ENCODE data around the gene KDM5B.

The KDM5B gene

DNA sequence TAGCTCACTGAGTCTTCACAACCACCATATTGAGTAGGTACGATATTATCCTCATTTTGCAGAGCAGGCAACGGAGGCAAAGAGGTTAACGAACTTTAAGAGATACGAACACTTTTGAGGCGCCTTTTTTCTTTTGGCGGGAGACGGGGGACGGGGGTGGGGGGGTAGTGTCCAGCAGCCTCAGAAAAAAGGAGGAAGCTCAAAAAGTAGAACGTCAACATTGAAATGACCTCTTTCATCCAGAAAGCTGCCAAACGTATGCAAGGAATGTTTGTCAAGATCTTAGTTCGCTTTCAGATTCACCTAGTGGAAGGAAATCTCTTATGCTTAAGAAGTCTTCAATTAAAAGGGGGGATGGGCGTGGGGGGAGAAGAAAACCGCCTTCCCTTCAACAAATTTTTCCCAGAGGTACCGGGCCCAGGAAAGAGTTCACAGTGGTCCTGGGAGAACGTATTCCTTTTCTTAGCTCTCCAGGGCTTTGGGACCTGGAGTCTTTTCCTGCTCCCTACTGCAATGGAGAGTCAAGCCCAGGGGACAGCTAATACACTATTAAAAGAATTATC, 1.5 kb upstream of the KDM5B start:
- H3K27me3 ChIP-seq = no peaks in the 10 kb centered on the region
- H3K27ac ChIP-seq = peak overlapping the region in 2 of 11 experiments; percentile 69 to 87; a peak in 3 of 22 replicates
- H3K36me3 ChIP-seq = no peaks in the 10 kb centered on the region
- no peaks in the 10 kb centered on the region for H3K9me3 ChIP-seq (replicated peaks in 1 of 11)
- peak overlapping the region in 2 of 11 experiments; percentile 79 to 89; a peak in 1 of 22 replicates for H3K9ac ChIP-seq
- H3K4me3 ChIP-seq = peak overlapping the region in 9 of 10 experiments; percentile 60 to 85 (median 77); a peak in 16 of 20 replicates
- peaks cover 43 to 52% (median 50%) of the 10 kb centered on the region in 10 experiments for H3K4me1 ChIP-seq
- H4K20me1 ChIP-seq = peaks cover 0 to 24% (median 16%) of the 10 kb centered on the region in 11 experiments; a peak in 13 of 22 replicates
- no peak for TF ChIP-seq Cebpa-rat (IDR thresholded peaks at IDR 0.05)
- H3K4me2 ChIP-seq = peak overlapping the region; percentile 84 to 100 (median 97); a peak in 21 of 22 replicates

DNA sequence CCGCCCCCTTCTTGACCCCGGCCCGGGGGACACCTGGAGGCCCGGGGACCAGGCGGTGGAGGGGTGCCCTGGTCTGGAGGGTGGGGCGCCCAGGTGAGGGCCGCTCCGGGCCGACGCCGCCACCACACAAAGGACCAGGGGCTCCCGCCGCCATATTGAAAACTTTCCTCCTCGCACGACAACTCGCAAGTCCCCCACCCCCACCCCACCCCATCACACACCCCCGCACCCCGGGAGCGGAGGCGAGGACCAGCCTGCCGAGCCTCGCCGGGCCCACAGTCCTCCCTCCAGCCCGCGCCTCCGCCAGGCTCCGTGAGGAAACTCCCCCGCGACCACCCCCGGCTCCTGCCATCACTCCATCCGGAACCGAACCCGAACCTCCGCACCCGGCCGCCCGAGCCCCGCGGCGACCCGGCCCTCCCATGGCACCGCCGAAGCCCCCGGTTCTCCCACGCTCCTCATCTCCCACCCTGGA, 733 bp downstream of the KDM5B start:
- Histone ChIP-seq H3K4me1 (peaks cover 62 to 70% (median 67%) of the 10 kb centered on the region in 10 experiments), H3K27me3 (no peaks in the 10 kb centered on the region), H3K9ac (peak overlapping the region; percentile 86 to 98 (median 96)), H3K4me2 (peak overlapping the region; percentile 83 to 96 (median 88)), H3K27ac (peak overlapping the region; percentile 66 to 96 (median 94)), H4K20me1 (peaks cover 11 to 46% (median 34%) of the 10 kb centered on the region in 11 experiments; a peak in 19 of 22 replicates), H3K9me3 (replicated peaks in 1 of 11) (no peaks in the 10 kb centered on the region), H3K36me3 (peaks cover 0 to 9% (median 0%) of the 10 kb centered on the region in 11 experiments; a peak in 1 of 22 replicates), H3K4me3 (peak overlapping the region; percentile 87 to 98 (median 96))
- no peak for TF ChIP-seq Cebpa-rat (IDR thresholded peaks at IDR 0.05)

DNA sequence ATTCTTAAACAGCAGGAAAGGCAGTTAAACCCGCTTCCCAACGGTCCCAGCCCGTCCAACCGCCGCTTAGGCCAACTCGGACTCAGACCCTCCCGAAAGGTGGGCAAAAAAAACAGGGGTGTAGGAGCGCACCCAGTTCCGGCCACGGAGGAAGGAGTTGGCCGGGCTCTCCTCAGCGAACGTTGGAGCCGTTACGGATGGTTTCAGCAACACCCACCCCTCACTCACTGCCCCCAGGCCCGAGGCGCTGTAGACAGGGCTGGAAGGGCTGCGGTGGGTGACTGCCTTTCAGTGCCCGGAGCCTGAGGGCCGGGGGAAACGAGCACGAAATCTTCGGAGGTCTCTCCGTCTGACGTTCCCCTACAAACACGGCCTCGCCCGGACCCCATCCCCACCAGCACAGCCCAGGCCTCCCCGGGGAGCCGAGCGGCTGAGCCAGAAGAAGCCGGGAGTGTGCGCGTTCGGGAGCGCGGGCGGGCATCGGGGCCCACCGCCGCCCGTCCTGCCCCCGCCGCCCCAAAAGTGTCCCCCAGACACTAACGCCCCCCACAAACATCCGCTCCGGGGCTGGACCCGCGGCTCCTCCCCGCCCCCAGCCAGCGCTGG, 1.3 kb downstream of the KDM5B start:
- Histone ChIP-seq H3K4me1 (peaks cover 61 to 70% (median 64%) of the 10 kb centered on the region in 10 experiments), H3K36me3 (peaks cover 0 to 9% (median 0%) of the 10 kb centered on the region in 11 experiments; a peak in 1 of 22 replicates), H3K4me2 (peak overlapping the region; percentile 83 to 96 (median 87)), H3K9me3 (replicated peaks in 1 of 11) (no peaks in the 10 kb centered on the region), H3K9ac (peak overlapping the region; percentile 86 to 98 (median 96)), H3K27ac (peak overlapping the region; percentile 66 to 96 (median 94)), H3K4me3 (peak overlapping the region; percentile 87 to 98 (median 96)), H3K27me3 (no peaks in the 10 kb centered on the region), H4K20me1 (peaks cover 16 to 51% (median 39%) of the 10 kb centered on the region in 11 experiments; a peak in 21 of 22 replicates)
- no peak for TF ChIP-seq Cebpa-rat (IDR thresholded peaks at IDR 0.05)

DNA sequence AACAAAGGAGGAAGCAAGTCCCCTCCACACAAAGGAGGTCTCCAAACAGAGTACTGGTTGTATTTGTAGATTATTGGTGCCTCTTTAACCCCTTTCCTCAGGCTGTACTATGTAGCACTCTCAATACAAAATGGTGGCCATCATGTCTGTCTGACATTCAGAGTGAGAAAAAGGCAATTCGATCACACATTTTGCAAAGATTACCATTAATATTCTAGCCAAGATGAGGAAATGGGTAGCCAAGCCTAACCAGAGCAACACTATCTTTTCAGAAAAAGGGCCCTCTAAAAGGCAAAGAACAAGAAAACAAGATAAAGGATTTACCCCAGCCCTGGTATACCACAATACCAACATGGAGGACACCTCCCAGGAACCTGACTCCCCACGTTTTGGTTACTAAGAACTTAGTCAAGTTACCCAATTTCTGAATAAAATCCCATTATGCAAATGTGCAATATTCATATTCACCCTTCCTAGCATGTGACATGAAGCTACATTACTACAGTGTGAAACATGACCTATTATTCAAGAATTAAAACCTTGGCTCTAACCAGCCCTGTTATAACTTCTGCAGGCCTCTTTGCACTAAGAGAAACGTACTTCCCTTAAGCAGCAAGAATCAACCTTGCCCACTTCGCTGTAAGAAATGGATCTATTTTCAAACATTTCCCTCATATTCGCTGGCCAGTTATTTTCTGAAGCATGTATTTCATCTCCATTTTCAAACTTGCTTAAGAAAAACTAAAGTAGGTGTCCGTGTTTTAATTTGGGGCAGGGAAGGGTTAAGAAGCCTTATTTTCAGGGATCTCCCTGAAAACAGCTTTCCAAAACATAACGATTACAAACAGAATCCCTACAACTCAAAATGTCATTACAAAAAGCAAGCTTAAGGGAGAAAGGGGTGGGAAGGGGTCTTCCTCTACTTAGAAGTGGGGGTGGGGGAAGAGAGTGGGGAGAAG, 2.1 kb downstream of the KDM5B start:
- Histone ChIP-seq H3K9ac (peak overlapping the region; percentile 86 to 98 (median 96)), H3K36me3 (peaks cover 0 to 10% (median 0%) of the 10 kb centered on the region in 11 experiments; a peak in 3 of 22 replicates), H3K4me3 (peak overlapping the region; percentile 87 to 98 (median 96)), H3K4me1 (peaks cover 53 to 64% (median 60%) of the 10 kb centered on the region in 10 experiments), H4K20me1 (peaks cover 21 to 59% (median 46%) of the 10 kb centered on the region in 11 experiments; a peak in 21 of 22 replicates), H3K4me2 (peak overlapping the region; percentile 83 to 96 (median 87)), H3K9me3 (replicated peaks in 1 of 11) (no peaks in the 10 kb centered on the region), H3K27me3 (no peaks in the 10 kb centered on the region), H3K27ac (peak overlapping the region; percentile 66 to 96 (median 94); a peak in 21 of 22 replicates)
- TF ChIP-seq Cebpa-rat (IDR thresholded peaks at IDR 0.05) = no peak

DNA sequence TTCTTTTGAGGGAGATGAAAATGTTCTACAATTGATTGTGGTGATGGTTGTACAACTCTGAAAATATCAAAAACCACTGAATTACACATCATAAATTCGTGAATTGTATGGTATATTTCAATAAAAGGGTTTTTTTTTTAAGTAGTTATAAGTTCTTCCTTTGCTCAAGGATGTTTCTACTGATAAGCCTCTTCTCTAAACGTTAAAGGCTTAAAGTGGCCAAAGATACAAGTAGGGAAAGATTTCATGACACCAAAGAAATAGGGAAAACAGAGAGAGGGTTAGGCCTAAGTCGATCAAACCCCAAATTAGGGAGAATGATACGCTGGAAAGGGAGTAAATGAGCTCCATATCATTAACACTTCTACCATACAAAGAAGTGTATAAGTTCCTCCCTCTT, 4.1 kb downstream of the KDM5B start:
- H3K4me2 ChIP-seq = peak overlapping the region; percentile 83 to 96 (median 87)
- H3K27ac ChIP-seq = peak overlapping the region in 6 of 11 experiments; percentile 23 to 95 (median 68); a peak in 9 of 22 replicates
- no peaks in the 10 kb centered on the region for H3K9me3 ChIP-seq (replicated peaks in 1 of 11)
- H3K36me3 ChIP-seq = peaks cover 1 to 21% (median 13%) of the 10 kb centered on the region in 11 experiments; a peak in 14 of 22 replicates
- H3K27me3 ChIP-seq = no peaks in the 10 kb centered on the region
- H3K4me3 ChIP-seq = peak overlapping the region in 2 of 10 experiments; percentile 95 to 97; a peak in 1 of 20 replicates
- peaks cover 42 to 80% (median 66%) of the 10 kb centered on the region in 11 experiments for H4K20me1 ChIP-seq
- H3K4me1 ChIP-seq = peaks cover 44 to 67% (median 53%) of the 10 kb centered on the region in 10 experiments
- H3K9ac ChIP-seq = peak overlapping the region in 1 of 11 experiments; percentile 97; a peak in 1 of 22 replicates
- TF ChIP-seq Cebpa-rat (IDR thresholded peaks at IDR 0.05) = no peak

DNA sequence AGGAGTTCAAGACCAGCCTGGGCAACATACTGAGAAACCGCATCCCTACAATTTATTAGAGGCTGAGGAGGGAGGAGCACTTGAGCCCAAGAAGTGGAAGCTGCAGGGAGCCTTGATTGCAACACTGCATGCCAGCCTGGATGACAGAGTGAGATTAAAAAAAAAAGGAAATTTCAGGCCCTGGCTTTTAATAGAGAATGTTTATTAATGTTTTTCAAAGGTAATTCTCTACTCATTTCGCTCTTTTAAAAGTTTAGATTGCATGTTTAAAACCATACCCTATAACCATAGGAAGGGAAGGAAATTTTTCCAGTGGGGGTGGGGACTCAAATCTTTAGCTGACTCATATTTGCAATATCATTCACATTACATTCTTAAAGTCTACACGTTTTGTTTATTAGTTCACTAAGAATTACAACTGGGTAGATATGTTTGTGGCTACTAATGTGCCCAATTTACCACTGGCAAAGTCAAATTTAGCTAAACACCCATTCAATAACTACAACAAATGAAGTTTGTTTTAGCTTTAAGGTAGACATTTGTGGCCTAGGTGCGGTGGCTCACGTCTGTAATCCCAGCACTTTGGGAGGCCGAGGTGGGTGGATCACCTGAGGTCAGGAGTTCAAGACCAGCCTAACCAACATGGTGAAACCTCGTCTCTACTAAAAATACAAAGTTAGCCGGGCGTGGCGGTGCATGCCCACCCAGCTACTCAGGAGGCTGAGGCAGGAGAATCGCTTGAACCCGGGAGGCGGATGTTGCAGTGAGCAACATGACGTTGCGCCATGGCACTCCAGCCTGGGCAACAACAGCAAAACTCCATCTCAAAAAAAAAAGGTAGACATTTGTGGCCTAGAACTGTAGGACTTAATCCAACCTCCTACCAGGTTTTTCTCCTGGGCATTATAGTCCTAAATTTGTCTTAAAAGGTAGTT, 5.0 kb downstream of the KDM5B start:
- peak overlapping the region in 6 of 11 experiments; percentile 11 to 61 (median 30); a peak in 7 of 22 replicates for H3K27ac ChIP-seq
- H3K4me3 ChIP-seq = no peak overlapping the region
- TF ChIP-seq Cebpa-rat (IDR thresholded peaks at IDR 0.05) = peak in 6 of 11 experiments; percentile 27 to 68 (median 46); a peak in 6 of 22 replicates
- peaks cover 10 to 30% (median 22%) of the 10 kb centered on the region in 11 experiments; a peak in 17 of 22 replicates for H3K36me3 ChIP-seq
- peaks cover 45 to 69% (median 54%) of the 10 kb centered on the region in 10 experiments for H3K4me1 ChIP-seq
- no peak overlapping the region for H3K9ac ChIP-seq
- H3K4me2 ChIP-seq = peak overlapping the region; percentile 53 to 96 (median 85)
- H4K20me1 ChIP-seq = peaks cover 50 to 88% (median 75%) of the 10 kb centered on the region in 11 experiments
- H3K27me3 ChIP-seq = no peaks in the 10 kb centered on the region
- H3K9me3 ChIP-seq (replicated peaks in 1 of 11) = no peaks in the 10 kb centered on the region

DNA sequence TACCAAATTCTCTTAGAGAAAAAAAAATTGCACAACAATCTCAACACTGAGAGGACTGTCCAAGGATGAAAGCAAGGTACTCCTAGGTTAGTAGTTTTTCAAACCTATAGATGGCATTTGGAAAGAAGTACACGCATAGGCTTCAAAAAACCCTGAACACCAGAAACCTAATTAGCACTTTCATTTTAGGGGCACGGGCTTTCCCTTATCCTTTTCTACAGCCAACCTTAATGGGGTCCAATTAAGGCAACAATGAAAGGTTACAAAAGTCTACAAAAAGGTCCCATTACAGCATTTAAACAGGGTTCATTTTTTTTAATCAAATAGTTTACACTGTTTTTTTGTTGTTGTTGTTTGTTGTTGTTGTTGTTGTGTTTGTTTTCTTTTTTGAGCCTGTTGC, 6.2 kb downstream of the KDM5B start:
- no peak overlapping the region for H3K9ac ChIP-seq
- H3K27me3 ChIP-seq = no peaks in the 10 kb centered on the region
- H3K4me3 ChIP-seq = no peak overlapping the region
- H3K9me3 ChIP-seq (replicated peaks in 1 of 11) = no peaks in the 10 kb centered on the region
- peaks cover 63 to 100% (median 86%) of the 10 kb centered on the region in 11 experiments for H4K20me1 ChIP-seq
- H3K27ac ChIP-seq = no peak overlapping the region
- peaks cover 14 to 41% (median 25%) of the 10 kb centered on the region in 11 experiments; a peak in 20 of 22 replicates for H3K36me3 ChIP-seq
- peak overlapping the region in 10 of 11 experiments; percentile 15 to 96 (median 84); a peak in 12 of 22 replicates for H3K4me2 ChIP-seq
- no peak for TF ChIP-seq Cebpa-rat (IDR thresholded peaks at IDR 0.05)
- H3K4me1 ChIP-seq = peaks cover 57 to 81% (median 66%) of the 10 kb centered on the region in 10 experiments
